D721Med (cell line): ENCODE measurements around the gene SYT6.

ENCODE experiments used
- DNase-seq: peaks from one replicate; pipeline ENCODE4 v3.0.0; 2011; ENCODE audit warnings: low spot score; ENCODE audit not compliant: insufficient read length
- FAIRE-seq: peaks from 2 replicates; lab custom pipeline; 2011; peaks lifted over from hg19 to GRCh38; lab: Jason Lieb, UNC
- TF ChIP-seq, protein P1 (sequence below): IDR thresholded peaks from 2 replicates; pipeline ENCODE4 v1.5.1; 2012; ENCODE audit warnings: mild to moderate bottlenecking, control low read depth; ENCODE audit not compliant: insufficient read depth; ENCODE audit errors: missing control alignments

Gene SYT6

DNA sequence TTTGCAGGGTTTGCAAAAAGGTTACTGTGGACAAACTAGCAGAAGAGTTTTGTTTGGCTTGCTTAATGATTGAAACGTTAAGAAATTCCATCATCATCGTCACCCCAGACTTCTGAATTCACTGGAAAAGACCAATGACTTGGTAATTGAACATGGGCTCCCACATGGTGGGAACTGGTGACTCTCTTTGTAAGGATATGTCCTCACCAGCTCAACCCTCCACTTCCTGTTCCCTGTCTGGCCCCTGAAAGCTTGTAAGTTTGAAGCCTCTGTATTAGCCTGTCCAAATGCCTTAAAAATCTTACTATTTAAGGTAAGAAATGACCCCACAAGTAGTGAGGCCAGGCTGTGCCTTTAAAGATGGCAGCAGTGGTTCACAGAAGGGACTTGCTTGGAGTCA lies 9.7 kb downstream of the SYT6 start:
- DNase-seq = no peak
- TF ChIP-seq, protein P1, sequence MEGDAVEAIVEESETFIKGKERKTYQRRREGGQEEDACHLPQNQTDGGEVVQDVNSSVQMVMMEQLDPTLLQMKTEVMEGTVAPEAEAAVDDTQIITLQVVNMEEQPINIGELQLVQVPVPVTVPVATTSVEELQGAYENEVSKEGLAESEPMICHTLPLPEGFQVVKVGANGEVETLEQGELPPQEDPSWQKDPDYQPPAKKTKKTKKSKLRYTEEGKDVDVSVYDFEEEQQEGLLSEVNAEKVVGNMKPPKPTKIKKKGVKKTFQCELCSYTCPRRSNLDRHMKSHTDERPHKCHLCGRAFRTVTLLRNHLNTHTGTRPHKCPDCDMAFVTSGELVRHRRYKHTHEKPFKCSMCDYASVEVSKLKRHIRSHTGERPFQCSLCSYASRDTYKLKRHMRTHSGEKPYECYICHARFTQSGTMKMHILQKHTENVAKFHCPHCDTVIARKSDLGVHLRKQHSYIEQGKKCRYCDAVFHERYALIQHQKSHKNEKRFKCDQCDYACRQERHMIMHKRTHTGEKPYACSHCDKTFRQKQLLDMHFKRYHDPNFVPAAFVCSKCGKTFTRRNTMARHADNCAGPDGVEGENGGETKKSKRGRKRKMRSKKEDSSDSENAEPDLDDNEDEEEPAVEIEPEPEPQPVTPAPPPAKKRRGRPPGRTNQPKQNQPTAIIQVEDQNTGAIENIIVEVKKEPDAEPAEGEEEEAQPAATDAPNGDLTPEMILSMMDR = no peak
- FAIRE-seq = no peak

DNA sequence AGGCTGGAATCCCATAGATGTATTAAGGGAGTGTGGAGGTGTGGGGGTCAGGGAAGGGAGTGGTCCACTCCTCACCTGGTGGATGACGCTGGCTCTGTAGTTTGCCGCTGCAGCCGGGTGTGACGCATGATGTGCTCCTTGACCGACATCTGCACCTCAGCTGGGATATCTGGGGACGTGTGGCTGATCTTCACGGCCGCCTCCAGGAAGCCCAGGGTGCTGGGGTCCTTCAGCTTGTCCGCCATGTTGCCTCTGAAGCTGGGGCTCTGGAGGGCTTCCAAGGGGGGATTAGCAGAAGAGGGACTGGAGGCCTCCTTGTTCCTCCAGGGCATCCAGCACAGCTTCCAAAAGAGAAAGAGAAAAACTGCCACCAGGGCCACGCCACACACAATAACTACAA lies 14.1 kb downstream of the SYT6 start:
- no peak for DNase-seq
- FAIRE-seq = no peak
- TF ChIP-seq, protein P1 = no peak

DNA sequence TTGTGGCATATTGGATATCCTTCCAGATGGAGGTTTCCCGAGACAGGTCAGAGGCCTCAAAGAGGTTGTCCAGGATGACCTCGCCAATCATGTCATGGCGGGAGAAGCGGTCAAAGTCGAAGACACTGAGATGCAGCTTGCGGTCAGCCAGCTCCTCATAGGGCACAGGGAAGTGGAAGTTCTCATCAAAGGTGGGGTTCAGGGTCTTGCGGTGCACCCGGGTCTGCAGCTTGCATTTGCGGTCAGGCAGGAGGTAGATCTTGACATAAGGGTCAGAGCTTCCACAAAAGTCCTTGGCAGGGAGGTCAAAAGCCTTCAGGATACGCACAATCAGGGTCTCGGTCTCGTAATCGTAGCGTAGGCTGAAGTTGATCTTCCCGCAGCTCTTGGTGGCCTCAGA lies 16.2 kb downstream of the SYT6 start:
- DNase-seq (no peak), FAIRE-seq (no peak)
- TF ChIP-seq, protein P1 = no peak

DNA sequence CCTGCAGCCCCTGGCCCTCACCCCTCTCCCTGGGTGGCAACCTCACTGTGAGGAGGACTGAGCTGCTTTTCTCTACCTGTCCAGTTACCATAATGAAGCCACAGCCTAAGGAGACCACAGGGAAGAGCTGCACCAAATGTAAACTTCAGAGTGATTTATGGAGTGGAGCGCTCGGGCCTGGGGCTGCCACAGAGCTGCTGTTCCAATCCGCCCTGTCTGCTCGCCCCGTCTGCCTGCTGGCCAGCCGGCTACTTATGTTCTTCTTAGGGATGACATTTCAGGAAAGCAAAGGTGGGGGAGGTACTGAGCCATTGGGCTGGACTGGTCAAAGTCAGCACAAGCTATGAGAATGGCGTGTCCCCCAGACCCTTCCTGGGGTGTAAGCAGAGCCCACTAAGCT lies 17.9 kb downstream of the SYT6 start:
- DNase-seq = no peak
- TF ChIP-seq, protein P1 = no peak
- no peak for FAIRE-seq

DNA sequence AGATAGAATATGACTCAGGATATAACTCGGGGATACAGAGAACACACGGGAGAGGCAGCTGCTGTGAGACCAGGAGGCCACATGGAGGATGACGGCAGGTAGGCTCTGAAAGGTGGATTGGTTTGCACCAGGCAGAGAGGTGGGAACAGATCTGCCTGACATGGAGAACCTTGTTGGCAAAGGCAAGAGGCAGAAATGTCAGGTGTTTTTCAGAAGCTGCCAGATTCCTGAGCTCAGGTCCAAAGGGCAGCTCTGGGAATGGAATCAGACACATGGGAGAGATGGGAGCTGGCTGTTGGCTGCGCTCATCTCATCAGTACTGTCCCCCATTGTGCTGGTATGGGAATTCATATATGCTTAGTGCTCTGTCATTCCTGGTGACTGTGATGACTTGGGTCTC lies 19.2 kb downstream of the SYT6 start:
- FAIRE-seq = no peak
- TF ChIP-seq, protein P1 = no peak
- DNase-seq = no peak

DNA sequence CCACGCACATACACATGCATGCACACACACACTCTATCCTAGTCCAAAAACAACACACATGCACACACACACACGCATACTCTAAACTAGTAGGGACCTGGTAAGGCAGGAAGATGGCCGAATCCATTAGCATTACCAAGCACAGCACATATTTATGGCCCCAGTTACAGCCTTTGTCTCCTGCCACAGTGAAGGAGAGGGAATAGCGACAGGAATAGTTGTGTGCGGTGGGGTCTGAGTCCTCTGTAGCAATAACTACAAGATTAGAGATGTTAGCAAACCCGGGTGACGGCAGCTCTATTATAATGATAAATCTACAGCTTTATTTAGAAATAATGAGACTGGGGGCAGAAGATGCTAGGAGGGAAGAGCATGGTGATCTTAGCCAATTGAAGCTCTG lies 20.5 kb downstream of the SYT6 start:
- TF ChIP-seq, protein P1 = no peak
- no peak for FAIRE-seq

DNA sequence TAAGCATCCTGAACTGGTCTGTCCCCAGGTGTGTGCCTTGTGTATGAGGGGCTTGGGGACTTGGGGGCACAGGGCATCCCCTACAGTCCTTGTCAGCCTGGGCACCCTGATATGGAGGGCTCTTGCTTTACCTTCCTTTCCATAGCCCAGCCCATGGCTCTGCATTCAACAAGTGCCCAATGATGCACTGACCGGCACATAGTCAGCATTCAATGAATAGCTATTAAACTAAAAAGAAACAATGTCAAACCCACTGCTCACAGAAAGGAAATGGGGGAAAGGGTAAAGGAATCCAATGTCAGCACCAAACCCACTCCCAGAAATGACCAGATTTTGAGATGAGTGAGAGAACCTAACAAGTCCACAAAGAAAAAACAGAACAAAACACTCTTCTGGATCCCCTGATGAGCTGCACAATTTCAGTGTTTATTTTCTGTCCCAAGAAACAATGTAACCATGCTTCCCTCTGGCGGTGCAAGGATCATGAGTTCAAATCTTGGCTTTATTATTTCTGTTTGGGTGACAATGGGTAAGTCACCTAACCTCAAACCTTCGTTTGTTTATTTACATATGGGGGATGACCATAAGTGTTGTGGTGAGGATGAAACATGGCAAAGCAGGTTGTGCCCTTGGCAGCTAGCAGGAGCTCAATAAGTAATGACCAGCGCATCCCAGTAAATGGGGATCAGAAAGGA lies 22.0 kb downstream of the SYT6 start:
- TF ChIP-seq, protein P1 = no peak
- no peak for FAIRE-seq

More for the DNA sequence above, 20.5 kb downstream of the SYT6 start:
- no peak for DNase-seq

More for the DNA sequence above, 22.0 kb downstream of the SYT6 start:
- no peak for DNase-seq
